Fibroblast of pulmonary artery (primary cell): ENCODE results near the gene KRT77.
A peak's percentile ranks its signal among the peaks of the same experiment; 100 is the strongest.

Experiments used
- DNase-seq: peaks from one replicate; pipeline ENCODE4 v3.0.0-alpha.2; 2010; ENCODE audit warnings: low read depth
- H3K4me3 ChIP-seq: replicated peaks from 2 replicates; pipeline ENCODE4 v1.5.1; 2011; ENCODE audit warnings: low read depth, mild to moderate bottlenecking, control low read depth, low read length, moderate library complexity
- TF ChIP-seq, protein P1 (sequence below): IDR thresholded peaks from 2 replicates; pipeline ENCODE4 v1.5.1; 2011; ENCODE audit warnings: mild to moderate bottlenecking, control low read depth, low read length, inconsistent platforms; ENCODE audit errors: missing control alignments

Gene KRT77

GRCh38 chr12:52686063-52686462 lies 17.3 kb downstream of the KRT77 start:
- TF ChIP-seq, protein P1, sequence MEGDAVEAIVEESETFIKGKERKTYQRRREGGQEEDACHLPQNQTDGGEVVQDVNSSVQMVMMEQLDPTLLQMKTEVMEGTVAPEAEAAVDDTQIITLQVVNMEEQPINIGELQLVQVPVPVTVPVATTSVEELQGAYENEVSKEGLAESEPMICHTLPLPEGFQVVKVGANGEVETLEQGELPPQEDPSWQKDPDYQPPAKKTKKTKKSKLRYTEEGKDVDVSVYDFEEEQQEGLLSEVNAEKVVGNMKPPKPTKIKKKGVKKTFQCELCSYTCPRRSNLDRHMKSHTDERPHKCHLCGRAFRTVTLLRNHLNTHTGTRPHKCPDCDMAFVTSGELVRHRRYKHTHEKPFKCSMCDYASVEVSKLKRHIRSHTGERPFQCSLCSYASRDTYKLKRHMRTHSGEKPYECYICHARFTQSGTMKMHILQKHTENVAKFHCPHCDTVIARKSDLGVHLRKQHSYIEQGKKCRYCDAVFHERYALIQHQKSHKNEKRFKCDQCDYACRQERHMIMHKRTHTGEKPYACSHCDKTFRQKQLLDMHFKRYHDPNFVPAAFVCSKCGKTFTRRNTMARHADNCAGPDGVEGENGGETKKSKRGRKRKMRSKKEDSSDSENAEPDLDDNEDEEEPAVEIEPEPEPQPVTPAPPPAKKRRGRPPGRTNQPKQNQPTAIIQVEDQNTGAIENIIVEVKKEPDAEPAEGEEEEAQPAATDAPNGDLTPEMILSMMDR = no peak
- no peak overlapping the region for H3K4me3 ChIP-seq
- no peak for DNase-seq

GRCh38 chr12:52685406-52685890 lies 17.9 kb downstream of the KRT77 start:
- TF ChIP-seq, protein P1 = no peak

DNA sequence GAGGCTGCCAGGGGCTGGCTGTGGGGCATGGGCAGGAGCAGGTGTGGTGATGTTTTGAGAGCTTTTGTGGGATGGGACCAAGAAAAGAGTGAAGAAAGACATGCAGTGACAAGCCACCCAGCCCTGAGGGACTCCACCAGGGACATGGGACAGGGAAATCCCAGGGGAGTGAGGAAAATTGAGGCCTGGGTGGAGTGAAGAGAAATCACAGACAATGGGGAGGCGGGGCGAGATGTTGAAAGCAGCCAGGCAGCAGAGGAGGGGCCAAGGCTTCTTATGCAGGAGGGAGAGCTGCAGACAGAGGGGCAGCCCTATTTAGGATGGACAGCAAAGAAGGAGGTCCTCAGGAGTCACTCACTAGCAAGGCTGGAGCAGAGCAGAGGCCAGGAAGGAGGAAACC lies 18.9 kb downstream of the KRT77 start:
- H3K4me3 ChIP-seq = no peak overlapping the region
- TF ChIP-seq, protein P1 = no peak
- DNase-seq = no peak

More at GRCh38 chr12:52685406-52685890, 17.9 kb downstream of the KRT77 start:
- no peak for DNase-seq
- H3K4me3 ChIP-seq = no peak overlapping the region

DNA sequence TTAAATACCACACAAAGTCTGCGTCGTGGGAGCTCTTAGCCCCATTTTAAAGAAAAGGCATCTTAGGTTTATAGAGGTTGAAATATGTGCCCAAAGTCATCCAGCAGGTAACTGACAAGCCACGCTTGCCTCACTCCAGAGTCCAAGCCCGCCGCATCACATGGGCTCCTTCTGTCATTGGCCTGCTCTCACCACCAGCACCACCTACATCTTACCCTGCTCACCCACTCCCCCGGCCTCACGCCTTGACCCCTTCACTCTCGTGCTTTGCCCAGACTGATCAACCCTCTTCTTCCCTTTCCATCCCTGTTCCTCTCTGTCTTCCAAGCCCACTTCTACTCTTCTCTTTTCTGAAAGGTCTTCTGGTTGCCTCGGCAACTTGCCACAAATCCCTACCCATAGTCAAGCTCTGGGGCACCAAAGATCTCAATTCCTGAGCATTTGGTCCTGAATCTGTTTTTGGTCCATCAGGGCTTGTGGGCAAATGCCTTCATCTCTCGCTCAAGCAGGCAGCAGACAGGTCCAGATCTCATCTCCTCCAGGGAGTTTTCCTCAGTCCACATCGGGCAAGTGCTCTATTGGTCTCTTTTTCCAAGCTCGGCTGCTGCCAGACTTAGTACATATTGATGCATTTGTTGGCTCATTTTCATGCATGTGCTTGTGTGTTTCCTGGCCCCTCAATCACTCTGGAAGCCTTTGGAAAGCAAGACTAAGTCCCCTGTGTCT lies 19.6 kb downstream of the KRT77 start:
- DNase-seq = no peak
- TF ChIP-seq, protein P1 = no peak
- no peak overlapping the region for H3K4me3 ChIP-seq

GRCh38 chr12:52682938-52683574 lies 20.3 kb downstream of the KRT77 start:
- no peak overlapping the region for H3K4me3 ChIP-seq
- DNase-seq = no peak
- TF ChIP-seq, protein P1 = no peak

GRCh38 chr12:52682381-52682660 lies 21.0 kb downstream of the KRT77 start:
- peak; percentile 56 for DNase-seq
- TF ChIP-seq, protein P1 = no peak
- H3K4me3 ChIP-seq = no peak overlapping the region
